OCI-LY3 (cell line): ENCODE results near the gene IFT57.

ENCODE experiments used
- CTCF ChIP-seq: fragments of 200-600, 300-600 bp; sonication (generic); IDR thresholded peaks from 2 replicates; pipeline ENCODE4 v1.5.1; 2014; ENCODE audit warnings: antibody characterized with exemption, low read length, low read depth
- EZH2phosphoT487 ChIP-seq: fragments of 200-600 bp; shearing (Covaris generic); IDR thresholded peaks from 2 replicates; pipeline ENCODE4 v1.6.1; 2018; ENCODE audit warnings: antibody characterized with exemption, mixed run types, low read depth

GRCh38 chr3:108181172-108181571, 41.1 kb downstream of the IFT57 start:
- TF ChIP-seq CTCF = no peak
- no peak for TF ChIP-seq EZH2phosphoT487
